ENCODE results near the gene NLN.

GRCh38 chr5:65817931-65818330, 95.9 kb downstream of the NLN start:
- no peak for TF ChIP-seq POU6F1 (CRISPR knock-in tag; IDR thresholded peaks at IDR 0.05; ENCODE audit: borderline replicate concordance, low read depth)
- no peak for TF ChIP-seq CSRNP3 (CRISPR knock-in tag; IDR thresholded peaks at IDR 0.05)
- no peak for TF ChIP-seq CREB5 (CRISPR knock-in tag; IDR thresholded peaks at IDR 0.05; ENCODE audit: low read depth)
- TF ChIP-seq ZFP3 (CRISPR knock-in tag; IDR thresholded peaks at IDR 0.05) = no peak
- no peak for TF ChIP-seq PPARA (CRISPR knock-in tag; IDR thresholded peaks at IDR 0.05; ENCODE audit: borderline replicate concordance)
- no peak for TF ChIP-seq OSR1 (CRISPR knock-in tag; IDR thresholded peaks at IDR 0.05)
- TF ChIP-seq ESRRG (CRISPR knock-in tag; IDR thresholded peaks at IDR 0.05) = no peak
- no peak for TF ChIP-seq SNAI2 (CRISPR knock-in tag; IDR thresholded peaks at IDR 0.05)
- TF ChIP-seq ARNTL (CRISPR knock-in tag; IDR thresholded peaks at IDR 0.05; ENCODE audit: borderline replicate concordance, low read depth) = no peak
